GM21360 (cell line): Measurements from ENCODE around the gene NSMCE1.
"Not testable (repeated sequence)": the region's sequence is repeated elsewhere in the genome, so short reads cannot be mapped to it uniquely, and the experiment has no call there.

Source experiments
- ATAC-seq: cut with Tn5 transposase; IDR thresholded peaks from one replicate; pipeline ENCODE4 v1.9.1; 2021; ENCODE audit warnings: mild to moderate bottlenecking, moderate library complexity; ENCODE audit not compliant: unreplicated experiment

Gene NSMCE1

DNA sequence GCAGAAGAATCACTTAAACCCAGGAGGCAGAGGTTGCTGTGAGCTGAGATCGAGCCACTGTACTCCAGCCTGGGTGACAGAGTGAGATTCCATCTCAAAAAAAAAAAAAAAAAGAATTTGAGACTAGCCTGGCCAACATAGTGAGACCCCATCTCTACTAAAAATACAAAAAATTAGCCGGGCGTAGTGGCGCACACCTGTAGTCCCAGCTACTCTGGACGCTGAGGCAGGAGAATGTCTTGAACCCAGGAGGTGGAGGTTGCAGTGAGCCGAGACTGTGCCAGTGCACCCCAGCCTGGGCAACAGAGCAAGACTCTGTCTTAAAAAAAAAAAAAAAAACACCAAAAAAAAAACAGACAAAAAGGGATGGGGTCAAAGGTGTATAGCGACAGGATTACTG, 4.1 kb upstream of the NSMCE1 start:
- not testable (repeated sequence) for ATAC-seq

DNA sequence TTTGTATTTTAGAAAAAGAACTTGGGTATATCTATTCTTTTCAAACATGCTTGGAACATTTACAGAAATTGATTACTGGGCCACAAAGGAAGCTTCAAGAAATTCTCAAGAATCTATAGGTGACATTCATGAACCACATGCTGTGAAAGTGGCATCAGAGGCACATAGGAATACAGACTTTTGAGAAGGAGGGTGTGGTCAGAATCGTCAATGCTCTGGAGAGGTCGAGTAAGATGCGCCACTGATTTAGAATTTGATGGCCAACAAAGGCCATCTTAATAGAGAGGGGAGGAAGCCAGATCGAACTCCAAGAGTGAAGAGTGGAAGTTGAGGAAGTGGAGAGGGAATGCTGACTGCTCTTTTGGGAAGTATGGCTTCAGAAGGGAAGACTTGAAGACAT, 3.5 kb upstream of the NSMCE1 start:
- ATAC-seq = no peak

DNA sequence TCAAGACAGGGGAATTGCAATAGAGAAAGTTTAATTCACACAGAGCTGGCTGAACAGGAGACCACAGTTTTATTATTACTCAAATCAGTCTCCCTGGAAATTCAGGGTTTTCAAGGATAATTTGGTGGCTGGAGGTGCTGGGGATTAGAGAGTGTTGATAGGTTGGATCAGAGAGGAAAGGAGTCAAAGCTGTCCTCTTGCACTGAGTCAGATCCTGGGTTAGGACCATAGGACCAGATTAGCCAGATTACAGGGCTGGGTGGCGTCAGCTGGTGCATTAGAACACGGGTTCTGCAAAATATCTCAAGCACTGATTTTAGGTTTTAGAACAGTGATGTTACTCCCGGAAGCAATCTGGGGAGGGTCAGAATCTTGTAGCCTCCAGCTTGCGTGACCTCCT, 1.8 kb upstream of the NSMCE1 start:
- ATAC-seq = no peak

DNA sequence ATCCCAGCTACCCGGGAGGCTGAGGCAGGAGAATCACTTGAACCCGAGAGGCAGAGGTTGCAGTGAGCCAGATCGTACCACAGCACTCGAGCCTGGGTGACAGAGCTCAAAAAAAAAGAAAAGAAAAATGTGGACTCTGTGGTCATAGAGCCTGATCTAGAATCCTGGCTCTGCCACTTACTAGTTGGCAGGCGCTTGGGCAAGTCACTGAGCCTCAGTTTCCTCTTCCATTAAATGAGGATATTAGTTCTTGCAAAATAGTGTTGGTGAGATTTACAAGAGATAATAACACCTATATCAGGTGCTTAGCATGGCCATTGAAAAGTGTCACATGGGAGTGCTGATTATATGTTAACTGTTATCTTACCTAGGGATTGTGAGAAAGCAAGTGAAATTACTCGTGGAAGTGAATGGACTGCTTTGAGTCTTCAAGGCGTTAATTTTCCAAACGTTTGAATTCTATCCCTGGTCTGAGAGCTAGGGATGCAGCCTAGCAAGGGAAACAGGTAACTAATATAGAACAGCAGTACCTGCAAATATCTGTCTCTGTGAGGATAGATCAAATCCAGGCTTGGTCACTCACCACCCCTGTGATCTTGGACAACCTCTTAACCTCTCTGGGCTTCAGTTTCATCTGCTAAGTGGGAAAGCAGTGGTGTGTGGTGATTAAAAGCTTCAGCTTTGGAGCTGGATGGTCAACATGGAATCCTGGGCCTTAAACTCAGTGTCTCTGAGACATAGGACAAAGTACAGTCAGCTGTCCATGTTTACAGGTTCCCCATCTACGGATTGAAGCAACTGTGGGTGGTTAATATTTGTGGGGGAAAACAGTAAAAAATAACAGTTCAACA, 953 bp upstream of the NSMCE1 start:
- ATAC-seq = no peak

DNA sequence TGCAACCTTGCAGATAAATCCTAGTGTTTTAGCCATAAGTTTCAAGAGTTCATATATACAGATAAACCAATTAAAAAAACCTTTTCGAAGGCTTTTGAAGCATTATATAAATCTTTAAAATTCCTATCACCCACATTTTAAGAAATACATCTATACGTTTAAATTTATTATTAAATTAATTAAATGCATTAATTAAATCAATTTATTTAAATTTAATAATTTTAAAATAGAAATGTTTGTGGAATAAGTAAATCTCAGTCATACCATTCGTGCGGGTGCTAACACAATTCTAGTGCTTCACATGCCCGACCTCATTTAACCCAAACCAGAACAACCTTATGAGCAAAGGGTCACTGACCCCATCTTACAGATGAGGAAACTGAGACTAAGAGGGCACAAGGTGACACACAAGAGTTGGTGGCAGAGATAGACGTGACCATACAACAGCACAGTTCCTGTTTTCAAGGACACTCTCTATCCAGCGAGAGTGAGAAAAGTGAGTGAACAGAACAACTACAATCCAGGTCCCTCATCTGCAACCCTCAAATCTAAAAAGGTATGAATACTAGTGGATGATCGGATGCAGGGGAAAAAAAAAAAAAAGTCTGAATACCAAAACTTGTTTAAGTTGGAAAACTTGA, 1.4 kb downstream of the NSMCE1 start:
- ATAC-seq = no peak

DNA sequence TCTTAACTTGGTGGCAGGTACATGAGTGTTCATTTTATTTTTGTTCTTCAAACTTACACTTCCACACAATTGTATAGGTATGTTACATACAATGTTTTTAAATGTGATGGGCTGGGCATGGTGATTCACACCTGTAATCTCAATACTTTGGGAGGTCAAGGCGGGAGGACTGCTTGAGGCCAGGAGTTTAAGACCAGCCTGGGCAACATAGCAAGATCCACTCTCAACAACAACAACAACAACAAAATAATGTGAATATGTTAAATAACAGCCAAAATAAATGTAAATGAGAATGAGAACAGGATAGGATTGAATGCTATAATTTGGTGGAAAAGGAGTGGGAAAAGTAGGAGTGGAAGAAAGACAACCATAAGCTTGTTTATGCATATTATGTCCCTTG, 2.6 kb downstream of the NSMCE1 start:
- no peak for ATAC-seq

DNA sequence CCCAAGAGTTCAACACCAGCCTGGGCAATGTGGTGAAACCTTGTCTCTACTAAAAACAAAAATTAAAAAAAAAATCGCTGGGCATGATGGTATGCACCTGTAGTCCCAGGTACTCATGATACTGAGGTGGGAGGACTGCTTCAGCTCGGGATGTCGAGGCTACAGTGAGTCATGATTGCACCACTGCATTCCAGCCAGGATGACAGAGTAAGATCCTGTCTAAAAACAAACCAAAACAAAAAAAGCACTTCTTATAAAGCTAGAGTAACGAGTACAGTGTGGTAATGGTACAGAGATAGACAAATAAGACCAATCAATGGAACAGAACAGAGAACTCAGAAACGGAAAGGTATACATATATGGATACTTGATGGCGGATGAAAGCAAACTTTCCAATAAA, 4.4 kb downstream of the NSMCE1 start:
- ATAC-seq = no peak

DNA sequence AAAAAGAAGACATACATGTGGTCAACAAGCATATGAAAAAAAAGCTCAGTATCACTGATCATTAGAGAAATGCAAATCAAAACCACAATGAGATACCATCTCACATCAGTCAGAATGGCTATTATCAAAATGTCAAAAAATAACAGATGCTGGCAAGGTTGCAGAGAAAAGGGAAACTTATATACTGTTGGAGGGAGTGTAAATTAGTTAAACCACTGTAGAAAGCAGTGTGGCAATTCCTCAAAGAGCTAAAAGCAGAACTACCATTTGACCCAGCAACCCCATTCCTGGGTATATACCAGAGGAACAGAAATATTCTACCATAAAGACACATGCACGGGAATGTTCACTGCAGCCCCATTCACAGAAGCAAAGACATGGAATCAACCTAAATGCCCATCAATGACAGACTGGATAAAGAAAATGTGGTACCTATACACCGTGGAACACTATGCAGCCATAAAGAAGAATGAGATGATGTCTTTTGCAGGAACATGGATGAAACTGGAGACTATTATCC, 5.6 kb downstream of the NSMCE1 start:
- ATAC-seq = not testable (repeated sequence)

DNA sequence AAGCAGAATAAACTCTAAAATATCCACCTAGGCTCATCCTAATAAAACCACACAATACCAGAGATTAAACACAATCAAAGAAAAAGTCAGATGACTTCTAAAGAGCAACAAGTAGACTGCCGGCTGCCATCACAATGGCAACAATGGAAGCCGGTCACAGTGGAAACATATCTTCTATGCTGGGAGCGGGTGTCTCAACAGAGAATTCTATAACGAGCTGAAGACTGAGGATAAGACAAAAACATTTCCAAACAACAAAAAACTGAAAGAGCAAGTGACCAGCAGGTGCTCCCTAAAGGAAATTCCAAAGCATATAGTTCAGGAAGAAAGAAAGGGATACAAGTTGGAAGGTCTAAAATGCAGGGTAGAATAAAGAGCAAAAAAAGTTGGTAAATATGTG, 8.9 kb downstream of the NSMCE1 start:
- no peak for ATAC-seq

DNA sequence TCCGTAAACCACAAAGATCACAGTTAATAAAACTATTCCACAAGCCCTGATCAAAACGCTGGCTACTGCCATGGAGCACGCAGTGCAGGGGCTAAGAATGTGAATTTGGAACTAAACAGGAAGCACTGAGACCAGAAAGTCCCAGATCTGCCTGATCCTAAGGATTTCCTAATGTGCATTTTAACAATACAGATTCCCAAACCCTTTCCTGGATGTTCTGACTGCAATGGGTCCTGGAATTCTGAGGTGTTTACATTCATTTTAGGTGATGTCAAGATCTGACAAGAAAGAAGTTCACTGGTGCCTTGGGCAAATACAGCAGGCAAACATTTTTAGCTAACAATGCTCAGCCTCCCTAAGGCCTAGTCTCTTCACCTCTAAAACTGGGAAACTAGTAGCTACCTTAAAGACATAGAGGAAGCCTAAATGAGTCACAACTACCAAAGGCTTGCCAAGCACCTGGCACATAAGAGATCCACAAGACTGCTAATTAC, 10.3 kb downstream of the NSMCE1 start:
- ATAC-seq = no peak

DNA sequence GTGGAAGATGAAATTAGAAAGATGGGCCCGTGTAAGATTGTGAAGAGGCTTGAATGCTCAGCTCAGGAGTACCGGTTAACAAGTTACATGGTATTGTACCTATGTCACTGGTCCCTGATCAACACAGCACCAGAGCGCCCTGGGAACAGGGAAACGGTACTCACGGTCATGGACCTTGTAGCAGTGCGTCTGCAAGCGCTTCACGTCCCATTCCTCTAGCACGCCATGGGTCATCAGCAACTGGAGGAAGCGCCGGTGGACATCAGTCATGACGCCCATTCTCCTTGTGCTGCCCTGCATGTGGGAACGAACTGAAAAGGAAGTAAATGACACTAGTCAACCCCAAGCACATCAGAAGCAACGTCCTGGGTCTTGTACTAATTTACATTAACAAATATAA, 11.3 kb downstream of the NSMCE1 start:
- ATAC-seq = no peak

DNA sequence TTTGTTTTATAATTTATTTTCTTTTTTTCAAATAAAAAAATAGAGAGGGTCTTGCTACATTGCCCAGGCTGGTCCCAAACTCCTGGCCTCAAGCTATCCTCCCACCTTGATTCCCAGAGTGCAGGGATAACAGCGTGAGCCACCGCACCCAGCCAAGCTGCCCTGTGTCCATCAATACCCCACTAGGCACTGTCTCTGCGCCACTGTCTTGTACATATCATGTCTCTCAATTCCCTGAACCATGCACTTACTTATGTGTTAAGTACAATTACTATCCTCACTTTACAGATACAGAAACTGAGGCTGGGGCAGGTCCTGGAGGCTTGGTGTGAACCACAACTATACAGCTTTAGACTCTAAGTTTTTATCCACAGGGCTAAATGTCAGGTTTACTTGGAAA, 11.7 kb downstream of the NSMCE1 start:
- no peak for ATAC-seq

DNA sequence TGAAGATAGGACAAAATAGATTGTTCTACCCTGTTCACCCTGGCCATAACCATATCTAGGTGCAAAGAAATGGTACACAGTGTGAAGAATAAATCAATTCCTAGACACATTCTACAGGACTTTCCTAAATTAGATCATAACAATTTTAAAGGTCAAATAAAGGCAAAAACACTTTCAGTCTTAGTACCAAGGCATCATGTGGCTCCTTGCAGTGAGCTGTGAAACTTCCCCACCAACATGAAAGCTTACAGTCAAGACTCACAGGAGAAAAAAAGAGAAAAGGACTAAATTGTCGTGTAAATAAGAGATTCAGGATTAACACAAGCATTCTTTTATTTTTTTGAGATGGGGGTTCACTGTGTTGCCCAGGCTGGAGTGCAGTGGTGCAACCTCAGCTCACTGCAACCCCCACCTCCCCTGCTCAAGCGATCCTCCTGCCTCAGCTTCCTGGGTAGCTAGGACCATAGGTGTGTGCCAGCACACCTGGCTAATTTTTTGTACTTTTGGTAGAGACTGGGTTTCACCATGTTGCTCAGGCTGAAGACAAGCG, 14.2 kb downstream of the NSMCE1 start:
- ATAC-seq = peak; percentile 76

DNA sequence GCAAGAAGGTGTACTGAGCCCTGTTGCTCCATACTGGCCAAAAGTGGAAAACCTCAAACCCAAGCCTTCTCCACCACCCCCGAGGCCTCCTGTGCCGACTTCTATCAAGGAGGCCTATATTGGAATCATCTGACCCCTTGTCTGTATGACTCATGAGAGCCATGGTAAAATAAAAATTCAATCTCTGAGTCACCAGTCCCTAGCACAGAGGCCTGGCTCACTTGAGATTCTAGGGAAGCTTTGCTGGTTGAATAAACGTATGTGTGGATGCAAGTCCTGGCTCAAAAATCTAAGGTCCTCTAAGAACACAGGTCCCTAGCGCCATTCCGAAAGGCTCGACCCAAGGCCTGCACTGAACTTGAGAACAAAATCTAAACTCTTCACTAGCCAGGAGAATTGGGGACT, 15.0 kb downstream of the NSMCE1 start:
- ATAC-seq = no peak

DNA sequence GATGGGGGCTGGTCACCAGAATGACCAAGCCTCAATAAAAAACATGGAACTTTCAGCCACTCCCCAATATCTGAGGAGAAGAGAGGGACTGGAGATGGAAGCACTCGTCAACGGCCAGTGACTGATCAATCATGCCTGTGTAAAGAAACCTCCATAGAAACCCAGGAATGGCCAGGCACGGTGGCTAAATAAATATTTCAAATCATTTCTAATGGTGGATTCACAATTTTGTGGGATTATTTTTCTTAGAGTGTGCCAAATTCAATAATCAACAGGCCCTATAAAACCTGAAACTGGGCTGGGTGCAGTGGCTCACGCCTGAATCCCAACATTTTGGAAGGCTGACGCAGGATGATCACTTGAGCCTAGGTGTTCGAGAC, 16.4 kb downstream of the NSMCE1 start:
- ATAC-seq = no peak

DNA sequence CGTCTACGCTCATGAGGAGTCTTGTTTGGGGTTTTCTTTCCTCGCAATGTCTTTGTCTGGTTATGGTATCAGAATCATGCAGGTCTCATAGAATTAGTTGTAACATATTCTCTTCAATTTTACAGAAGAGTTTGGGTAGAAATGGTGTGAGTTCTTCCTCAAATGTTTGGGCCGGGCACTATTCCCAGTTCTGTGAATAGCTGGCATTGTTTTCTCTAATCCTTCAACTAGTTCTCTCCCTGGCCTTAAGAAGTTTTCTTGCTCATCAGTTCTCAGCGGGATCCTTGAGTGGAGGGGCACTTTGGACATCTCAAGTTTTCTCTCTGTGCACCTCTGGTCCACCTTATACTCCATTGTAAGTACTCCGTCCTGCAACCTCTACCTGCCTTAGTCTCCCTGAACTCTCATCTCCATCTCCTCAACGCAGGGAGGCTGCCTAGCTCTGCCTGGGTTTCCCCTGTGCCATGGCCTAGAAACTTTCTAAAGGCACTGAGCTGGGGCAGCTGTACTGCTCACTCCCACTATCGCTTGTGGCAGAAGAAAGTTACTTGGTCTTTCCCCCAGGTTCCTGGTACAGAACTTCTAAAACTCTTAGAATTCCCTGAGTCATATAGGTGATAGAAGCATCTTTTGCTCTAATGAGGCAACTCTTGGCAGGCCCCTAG, 16.9 kb downstream of the NSMCE1 start:
- no peak for ATAC-seq

DNA sequence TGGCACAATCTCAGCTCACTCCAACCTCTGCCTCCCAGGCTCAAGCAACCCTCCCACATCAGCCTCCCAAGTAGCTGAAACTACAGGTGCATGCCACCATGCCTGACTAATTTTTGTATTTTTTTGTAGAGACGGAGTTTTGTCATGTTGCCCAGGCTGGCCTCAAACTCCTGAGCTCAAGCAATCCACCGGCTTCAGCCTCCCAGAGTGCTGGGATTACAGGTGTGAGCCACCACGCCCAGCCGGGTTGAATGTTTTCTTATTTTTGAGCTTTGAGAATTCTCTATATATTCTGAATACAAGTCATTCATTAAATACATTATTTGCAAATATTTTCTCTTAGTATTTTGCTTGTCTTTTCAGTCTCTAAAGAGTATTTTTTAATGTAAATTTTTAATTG, 19.7 kb downstream of the NSMCE1 start:
- not testable (repeated sequence) for ATAC-seq

DNA sequence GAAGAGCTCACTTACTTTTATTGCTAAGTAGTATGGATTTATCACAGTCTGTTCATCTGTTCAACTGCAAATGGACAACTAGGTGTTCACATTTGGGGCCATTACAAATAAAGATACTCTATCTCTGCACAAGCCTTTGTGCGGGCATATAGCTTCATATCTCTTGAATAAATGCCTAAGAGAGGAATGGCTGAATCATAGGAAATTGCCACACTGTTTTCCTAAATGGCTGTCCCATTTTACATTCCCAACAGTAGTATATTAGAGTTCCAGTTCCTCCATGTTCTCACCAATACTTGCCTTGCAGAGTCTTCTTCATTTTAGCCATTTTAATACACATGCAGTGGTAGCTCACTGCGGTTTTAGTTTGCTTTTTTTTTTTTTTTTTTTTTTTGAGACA, 20.5 kb downstream of the NSMCE1 start:
- ATAC-seq = no peak

DNA sequence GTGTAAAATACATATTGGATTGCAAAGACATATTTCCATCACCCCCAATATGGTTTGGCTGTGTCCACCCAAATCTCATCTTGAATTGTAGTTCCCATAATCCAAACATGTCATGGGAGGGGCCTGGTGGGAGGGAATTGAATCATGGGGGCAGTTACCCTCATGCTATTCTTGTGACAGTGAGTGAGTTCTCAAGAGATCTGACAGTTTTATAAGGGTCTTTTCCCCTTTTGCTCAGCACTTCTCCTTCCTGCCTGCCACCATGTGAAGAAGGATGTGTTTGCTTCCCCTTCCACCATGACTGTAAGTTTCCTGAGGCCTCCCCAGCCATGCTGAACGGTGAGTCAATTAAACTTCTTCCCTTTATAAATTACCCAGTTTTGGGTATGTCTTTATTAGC, 21.5 kb downstream of the NSMCE1 start:
- not testable (repeated sequence) for ATAC-seq

DNA sequence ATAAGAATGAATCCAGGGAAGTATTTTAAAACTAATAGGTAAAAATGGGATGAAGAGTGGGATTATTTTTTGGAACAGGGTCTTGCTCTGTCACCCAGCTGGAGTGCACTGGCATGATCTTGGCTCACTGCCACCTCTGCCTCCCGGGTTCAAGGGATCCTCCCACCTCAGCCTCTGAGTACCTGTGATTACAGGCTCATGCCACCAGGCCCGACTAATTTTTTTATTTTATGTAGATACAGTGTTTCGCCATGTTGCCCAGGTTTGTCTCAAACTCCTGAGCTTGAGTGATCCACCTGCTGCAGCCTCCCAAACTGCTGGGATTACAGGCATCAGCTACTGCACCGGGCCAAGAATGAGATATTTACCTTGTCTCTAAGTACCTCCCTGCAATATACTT, 22.1 kb downstream of the NSMCE1 start:
- ATAC-seq = no peak
